GM18498 (cell line): ENCODE measurements around the gene HLA-DOA.

ENCODE experiments used
- ATAC-seq: cut with Tn5 transposase; IDR thresholded peaks from one replicate; pipeline ENCODE4 v1.9.1; 2021; ENCODE audit warnings: mild to moderate bottlenecking, moderate library complexity; ENCODE audit not compliant: unreplicated experiment

HLA-DOA gene

GRCh38 chr6:33008944-33009861 is at the start of gene HLA-DOA:
Gene HLA-DOA, minus strand, starts transcription at chr6:33009591.
- peak; percentile 89 for ATAC-seq

GRCh38 chr6:33057222-33058150 is 48.1 kb upstream of the HLA-DOA start:
- no peak for ATAC-seq

- ATAC-seq: no peak
Measured at GRCh38 chr6:33053230-33053629, 43.8 kb upstream of the HLA-DOA start.

DNA sequence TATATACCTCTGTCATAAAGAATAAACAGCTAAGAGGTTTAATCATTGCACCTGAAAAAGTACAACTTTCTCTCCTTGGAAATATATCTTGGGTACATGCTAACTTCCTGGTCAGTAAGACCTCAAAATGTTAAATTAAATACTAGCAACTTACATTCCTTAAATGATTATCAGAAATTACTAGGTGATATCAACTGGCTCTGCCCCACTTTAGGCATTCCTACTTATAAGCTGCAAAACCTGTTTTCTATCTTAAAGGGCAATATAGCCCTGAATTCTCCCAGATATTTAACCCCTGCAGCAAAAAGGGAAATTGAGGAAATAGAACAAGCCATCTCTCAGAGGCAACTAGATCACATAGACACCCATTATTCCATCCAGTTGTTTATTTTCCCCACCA is 43.2 kb upstream of the HLA-DOA start:
- no peak for ATAC-seq

- no peak for ATAC-seq
Measured at GRCh38 chr6:33050014-33050810, 40.8 kb upstream of the HLA-DOA start.

GRCh38 chr6:33049323-33050013 is 40.1 kb upstream of the HLA-DOA start:
- ATAC-seq: no peak

- ATAC-seq: no peak
Measured at GRCh38 chr6:33040157-33040556, 30.8 kb upstream of the HLA-DOA start.

DNA sequence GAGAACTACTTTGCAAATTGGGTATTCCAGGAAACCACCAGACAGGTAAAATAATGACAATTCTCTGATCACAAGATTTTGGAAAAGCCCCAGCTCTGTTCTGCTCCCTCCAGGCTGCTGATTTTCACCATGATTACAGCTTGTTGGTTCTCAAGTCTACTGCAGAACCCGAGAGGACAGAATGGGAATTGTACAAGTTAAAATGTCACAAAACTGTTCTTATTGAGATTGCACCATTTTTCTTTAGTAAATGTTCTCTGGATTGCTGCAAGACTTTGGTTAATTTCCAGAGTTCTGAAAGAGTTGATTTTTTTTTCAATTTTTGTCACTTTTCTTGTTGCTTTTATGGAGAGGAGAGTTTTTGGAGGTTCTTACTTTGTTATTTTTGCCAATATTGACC is 27.1 kb upstream of the HLA-DOA start:
- ATAC-seq: no peak

- ATAC-seq: no peak
Measured at GRCh38 chr6:33034554-33034953, 25.2 kb upstream of the HLA-DOA start.

- ATAC-seq: no peak
Measured at GRCh38 chr6:33030245-33030644, 20.9 kb upstream of the HLA-DOA start.

DNA sequence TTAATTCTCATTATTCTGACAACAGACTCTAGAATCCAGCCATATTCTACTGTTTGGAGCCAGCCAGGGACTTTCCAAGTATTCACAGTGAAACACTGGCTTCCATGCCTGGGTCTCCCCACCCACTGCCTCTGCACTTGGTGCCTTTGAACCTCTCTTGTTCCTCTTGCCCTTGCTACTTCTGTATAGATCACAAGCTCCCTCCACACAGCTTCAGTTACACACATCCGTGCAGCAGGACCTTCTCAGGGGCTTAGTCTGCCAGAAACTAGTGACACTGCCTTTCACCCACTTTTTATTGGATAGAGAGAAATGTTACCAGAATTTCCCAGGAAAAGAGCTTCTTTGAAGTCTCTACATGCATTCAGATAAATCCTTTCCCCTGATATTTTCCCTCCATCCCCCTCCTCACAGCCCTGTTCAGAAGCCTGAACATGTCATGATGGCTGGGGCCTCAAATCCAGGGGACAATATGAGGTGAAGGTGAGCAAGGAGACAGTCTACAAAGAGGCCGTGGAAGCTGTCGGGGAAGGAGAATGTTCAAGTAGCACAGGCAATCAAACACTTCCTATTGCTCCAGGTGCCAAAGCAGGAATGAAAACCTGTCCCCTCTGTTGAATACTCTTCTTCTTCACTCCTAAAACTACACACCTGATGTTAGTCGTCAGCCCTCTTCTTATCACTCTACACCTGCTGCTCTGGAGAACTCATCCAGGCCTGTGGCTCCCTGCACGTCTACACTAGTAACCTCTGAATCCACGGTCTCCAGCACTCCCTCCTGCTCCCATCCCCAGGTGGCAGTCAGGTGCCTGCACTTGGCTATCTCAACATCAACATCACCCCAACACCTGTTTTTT is 20.2 kb upstream of the HLA-DOA start:
- ATAC-seq: peak; percentile 79

DNA sequence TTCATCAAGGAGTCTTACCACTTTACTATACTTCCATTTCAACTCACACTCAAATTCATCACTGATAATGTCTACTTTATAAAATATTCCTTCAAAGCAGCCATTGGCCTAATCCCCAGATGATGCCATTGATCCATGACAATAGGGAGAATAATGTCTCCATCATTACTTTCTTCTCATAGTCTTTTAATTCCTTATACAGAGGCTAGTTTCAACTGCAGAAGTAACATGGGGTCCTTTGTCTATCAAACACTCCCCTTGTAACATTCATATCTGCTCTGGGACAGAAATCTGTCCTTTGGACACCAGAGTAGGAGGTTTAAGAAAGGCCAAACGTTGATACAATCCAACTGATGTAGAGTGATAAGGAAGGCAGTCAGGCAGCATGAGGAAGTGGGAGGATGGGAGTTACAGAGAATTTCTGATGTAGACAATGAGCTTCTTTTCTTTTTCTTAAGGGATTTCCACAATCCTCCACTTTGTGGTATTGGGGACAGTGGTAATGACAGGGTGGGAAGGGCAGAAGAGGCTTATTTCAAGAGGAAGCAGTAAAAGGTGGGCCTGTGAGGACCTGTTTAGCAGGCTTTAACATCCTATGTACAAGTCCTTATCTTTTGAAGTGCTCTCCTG is 18.9 kb upstream of the HLA-DOA start:
- peak; percentile 5 for ATAC-seq

DNA sequence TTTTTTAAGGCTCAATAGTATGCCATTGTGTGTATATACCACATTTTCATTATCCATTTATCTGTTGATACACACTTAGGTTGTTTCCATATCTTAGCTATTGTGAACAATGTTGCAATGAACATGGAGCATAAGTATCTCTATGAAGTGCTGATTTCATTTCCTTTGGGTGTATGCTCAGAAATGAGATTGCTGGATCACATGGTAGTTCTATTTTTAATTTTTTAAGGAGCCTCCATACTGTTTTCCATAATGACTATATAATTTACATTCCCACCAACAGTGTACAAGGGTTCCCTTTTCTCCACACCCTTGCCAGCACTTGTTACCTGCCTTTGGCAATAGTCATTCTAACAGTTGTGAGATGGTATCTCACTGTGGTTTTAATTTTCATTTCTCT is 15.1 kb upstream of the HLA-DOA start:
- ATAC-seq: no peak

DNA sequence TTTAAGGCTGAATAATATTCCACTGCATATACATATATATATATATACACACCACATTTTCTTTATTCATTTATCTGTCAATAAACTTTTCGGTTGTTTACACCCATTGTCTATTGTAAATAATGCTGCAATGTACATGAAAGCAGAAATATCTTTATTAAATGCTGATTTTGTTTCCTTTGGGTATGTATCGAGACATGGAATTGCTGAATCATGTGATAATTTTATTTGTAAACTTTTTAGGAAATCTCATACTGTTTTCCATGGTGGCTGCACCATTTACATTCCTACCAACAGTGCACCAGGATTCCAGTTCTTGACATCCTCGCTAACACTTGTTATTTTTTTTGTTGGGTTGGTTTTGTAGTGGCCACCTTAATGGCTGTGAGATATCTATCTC is 14.1 kb upstream of the HLA-DOA start:
- ATAC-seq: no peak

DNA sequence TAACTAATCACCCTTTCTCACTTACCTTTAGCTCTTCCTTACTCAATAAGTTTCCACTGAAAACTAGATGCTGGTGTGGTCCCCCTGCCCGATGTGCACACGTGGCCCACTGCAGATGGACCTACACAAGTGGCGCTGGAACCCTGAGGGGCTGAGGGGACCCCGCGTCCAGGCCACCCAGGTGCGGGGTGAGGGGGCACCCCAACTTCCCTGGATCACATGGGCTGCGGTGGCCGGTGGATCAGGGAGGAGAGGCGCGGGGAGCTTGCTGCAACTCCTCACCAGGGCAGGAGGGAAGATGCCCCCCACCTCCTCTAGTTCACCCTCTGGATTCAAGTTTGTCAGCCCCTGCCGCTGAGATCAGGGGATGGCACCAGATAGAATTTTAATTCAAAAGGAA is 12.5 kb upstream of the HLA-DOA start:
- ATAC-seq: no peak

DNA sequence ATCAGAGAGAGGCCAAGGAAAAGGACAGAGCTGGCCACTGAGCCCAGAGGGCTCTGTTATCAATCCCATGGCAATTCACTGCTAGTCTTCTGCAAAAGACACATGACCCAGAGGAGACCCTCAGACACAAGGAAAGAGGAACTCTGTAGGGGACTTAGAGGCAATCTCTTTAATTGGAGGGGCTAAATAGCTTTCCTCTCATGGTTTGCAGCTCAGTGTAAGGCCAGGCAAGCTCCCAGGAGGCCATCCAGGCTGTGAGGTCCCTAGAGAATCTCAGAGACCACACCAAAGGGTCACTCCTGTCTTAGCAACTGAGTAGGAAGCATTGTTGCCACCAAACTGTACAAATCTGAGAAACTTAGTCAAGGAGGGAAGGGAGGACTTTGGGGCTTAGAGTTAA is 10.0 kb upstream of the HLA-DOA start:
- no peak for ATAC-seq

DNA sequence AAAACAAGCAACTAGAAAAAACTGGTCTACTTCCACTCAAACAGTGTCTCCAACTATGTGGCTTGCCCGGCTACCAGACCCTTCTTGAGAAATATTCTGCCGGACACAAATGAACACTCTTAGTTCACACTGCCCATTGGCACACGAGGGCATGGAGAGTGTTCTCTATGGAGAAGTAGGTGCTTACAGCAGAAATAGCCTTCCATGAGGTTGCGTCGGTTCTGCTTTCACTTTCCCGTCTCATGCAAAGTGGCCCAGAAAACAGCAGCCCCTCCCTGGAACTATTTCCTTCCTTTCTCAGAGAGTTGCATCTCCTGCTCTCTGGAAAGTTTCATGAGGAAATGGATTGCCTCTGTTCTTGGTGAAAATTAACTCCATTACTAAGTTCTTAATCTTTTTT is 9.5 kb upstream of the HLA-DOA start:
- peak; percentile 46 for ATAC-seq

DNA sequence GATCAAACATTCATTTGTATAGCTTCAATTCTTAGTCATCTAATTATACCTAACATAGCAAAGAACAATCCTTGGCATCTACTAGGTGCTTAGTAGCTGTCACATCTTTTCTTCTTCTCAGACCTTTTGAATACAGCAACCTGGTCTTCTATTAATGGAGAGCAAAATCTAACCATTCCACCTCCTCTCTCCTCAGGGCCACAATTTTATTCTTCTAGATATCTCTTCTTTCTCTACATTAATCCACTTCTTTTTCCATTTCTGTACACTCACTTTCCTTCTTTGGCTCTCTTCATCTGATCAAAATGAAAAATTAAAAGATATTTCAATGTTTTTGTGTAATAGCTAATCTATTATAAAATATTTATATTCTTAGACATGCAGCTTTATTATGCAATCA is 9.0 kb upstream of the HLA-DOA start:
- ATAC-seq: no peak
